ENCODE measurements around the gene LCE3B. TPM values are rescaled to one million over a fixed set of nuclear protein-coding genes. Genes with fewer than 3 reads are reported as not detected.

LCE3B gene
- total RNA-seq, 4 donors from 2014 or later = not detected

DNA sequence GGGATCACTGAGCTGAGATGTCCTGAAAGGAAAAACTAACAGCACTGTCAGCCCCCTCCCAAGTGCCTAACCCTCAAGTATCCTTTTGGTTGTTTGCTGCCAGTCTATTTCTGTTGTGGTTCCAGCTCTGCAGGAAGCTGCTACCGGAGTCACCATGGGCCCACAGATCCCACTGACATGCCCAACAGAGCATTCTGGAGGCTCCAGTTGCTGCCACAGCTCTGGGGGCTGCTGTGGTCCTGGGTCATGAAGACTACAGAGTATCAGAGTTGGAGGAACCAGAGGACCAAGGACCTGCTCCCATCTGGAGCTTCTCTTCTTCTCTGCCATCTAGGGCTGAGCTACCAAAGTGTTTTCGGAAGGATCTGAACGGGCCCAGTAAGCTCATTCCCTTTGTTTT lies 8.4 kb downstream of the LCE3B start:
- TF ChIP-seq, protein P1, sequence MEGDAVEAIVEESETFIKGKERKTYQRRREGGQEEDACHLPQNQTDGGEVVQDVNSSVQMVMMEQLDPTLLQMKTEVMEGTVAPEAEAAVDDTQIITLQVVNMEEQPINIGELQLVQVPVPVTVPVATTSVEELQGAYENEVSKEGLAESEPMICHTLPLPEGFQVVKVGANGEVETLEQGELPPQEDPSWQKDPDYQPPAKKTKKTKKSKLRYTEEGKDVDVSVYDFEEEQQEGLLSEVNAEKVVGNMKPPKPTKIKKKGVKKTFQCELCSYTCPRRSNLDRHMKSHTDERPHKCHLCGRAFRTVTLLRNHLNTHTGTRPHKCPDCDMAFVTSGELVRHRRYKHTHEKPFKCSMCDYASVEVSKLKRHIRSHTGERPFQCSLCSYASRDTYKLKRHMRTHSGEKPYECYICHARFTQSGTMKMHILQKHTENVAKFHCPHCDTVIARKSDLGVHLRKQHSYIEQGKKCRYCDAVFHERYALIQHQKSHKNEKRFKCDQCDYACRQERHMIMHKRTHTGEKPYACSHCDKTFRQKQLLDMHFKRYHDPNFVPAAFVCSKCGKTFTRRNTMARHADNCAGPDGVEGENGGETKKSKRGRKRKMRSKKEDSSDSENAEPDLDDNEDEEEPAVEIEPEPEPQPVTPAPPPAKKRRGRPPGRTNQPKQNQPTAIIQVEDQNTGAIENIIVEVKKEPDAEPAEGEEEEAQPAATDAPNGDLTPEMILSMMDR (IDR thresholded peaks at IDR 0.05) = no peak
- TF ChIP-seq POLR2AphosphoS5 (IDR thresholded peaks at IDR 0.05) = no peak
- no peak for TF ChIP-seq POLR2A (IDR thresholded peaks at IDR 0.05)
- TF ChIP-seq EP300 (IDR thresholded peaks at IDR 0.05) = no peak
- ATAC-seq = no peak
- H3K27me3 ChIP-seq = peaks cover 19% of the 10 kb centered on the region

DNA sequence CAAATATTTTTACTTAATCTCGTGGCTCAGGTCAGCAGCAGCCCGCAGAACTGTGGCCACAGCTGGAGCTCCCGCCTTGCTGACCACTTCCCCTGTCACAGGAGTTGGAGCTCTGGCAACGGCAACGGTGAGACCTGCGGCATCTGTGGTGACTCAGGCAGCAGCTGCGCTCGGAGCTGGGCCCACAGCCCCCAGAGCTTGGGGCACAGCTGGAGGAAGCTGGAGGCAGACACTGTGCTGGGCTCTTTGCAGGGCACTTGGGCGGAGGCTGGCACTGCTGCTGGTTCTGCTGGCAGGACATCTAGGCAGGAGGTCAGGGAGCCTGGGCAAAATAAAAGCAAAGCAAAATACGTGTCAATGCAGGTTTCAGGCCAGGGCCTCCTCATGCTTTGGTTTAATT lies 9.2 kb downstream of the LCE3B start, which contains the start of gene LCE3A:
TSS of gene LCE3A (minus strand) at position 301 of the 400 bp plus-strand sequence. CDS start at position 301, 0 bp downstream.
- Histone ChIP-seq H3K27ac (no peak within 1 kb of the TSS), H3K36me3 (no peaks in the 10 kb centered on the region), H3K9me3 (peaks cover 0 to 22% (median 0%) of the 10 kb centered on the region in 3 donors), H3K4me1 (no peaks in the 10 kb centered on the region), H3K27me3 (peaks cover 19% of the 10 kb centered on the region), H3K4me3 (no peak within 1 kb of the TSS)
- WGBS, 2 donors (ENCODE audit: low coverage in 1 of 2) = 55 to 63% methylated on average over 2 to 3 of the region's 10 CpGs
- ATAC-seq = no peak
- TF ChIP-seq EP300 (IDR thresholded peaks at IDR 0.05) (no peak), POLR2AphosphoS5 (IDR thresholded peaks at IDR 0.05) (no peak), POLR2A (IDR thresholded peaks at IDR 0.05) (no peak)
- TF ChIP-seq, protein P1 (IDR thresholded peaks at IDR 0.05) = no peak

More for the DNA sequence above, 8.4 kb downstream of the LCE3B start:
- 84% methylated on average over 3 of the region's 3 CpGs; no CpG with 5 or more reads in 1 of the 2 donors for WGBS, 2 donors (ENCODE audit: low coverage in 1 of 2)
- Histone ChIP-seq H3K27ac (no peak overlapping the region), H3K36me3 (no peaks in the 10 kb centered on the region), H3K9me3 (peaks cover 0 to 29% (median 0%) of the 10 kb centered on the region in 3 donors), H3K4me1 (no peaks in the 10 kb centered on the region), H3K4me3 (no peak overlapping the region)

DNA sequence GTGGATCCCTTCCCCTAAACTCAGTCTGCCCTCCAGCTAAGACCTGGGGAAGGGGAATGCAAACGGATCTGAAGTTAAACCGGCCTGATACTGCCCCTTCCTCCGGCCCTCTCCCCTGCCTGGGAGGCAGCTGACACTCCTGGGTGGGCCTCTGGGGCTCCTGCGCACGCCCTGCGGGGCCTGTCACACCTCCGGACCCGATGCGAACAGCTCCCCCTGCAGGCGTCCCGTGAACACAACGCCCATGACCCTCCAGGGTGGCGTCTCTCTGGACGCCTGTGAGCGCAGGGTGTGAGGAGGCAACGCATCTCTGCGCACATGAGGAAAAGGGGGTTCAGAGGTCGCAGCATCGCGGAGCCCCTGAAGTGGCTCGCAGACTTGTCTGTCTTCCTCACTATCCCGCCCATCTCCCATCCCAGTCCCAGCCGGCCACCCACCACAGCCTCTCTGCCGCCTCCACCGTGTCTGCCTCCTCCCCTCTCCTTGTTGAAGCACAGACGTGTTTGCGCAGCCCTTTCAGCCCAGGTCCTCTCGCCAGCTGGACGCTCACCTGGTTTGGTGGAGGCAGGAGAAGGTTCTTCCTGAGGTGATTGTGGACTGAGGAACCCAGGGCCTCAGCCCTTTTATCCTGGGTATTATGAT lies 9.7 kb downstream of the LCE3B start:
- H3K9me3 ChIP-seq = peaks cover 0 to 17% (median 0%) of the 10 kb centered on the region in 3 donors
- no peak for ATAC-seq
- H3K4me1 ChIP-seq = no peaks in the 10 kb centered on the region
- no peaks in the 10 kb centered on the region for H3K36me3 ChIP-seq
- 48 to 50% methylated on average over 7 to 9 of the region's 29 CpGs for WGBS, 2 donors (ENCODE audit: low coverage in 1 of 2)
- H3K27me3 ChIP-seq = peaks cover 19% of the 10 kb centered on the region
- no peak overlapping the region for H3K27ac ChIP-seq
- H3K4me3 ChIP-seq = no peak overlapping the region
- TF ChIP-seq, protein P1 (IDR thresholded peaks at IDR 0.05) = no peak
- no peak for TF ChIP-seq POLR2A (IDR thresholded peaks at IDR 0.05)

DNA sequence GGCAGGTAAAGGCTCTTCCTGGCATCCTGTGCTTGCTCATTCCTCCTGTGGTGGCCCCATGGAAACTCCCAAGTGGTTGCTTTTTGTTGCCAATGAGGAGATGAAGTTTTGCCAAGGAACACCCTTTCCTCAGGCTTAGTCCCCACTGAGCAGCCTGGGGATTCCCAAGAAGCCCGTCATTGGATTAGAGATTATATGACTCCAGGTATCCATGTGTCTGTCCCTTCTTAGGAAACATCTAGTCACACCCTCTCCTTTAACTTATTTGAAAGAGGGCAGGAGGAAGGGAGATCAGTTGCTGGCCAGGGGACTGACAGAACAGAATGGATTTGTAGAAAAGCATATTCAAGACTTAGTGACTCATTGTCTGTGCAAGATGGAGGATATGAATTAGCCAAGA lies 13.1 kb downstream of the LCE3B start:
- H3K4me3 ChIP-seq = no peak overlapping the region
- H3K4me1 ChIP-seq = no peaks in the 10 kb centered on the region
- no peak overlapping the region for H3K27ac ChIP-seq
- H3K36me3 ChIP-seq = no peaks in the 10 kb centered on the region
- ATAC-seq = no peak
- no CpG with 5 or more reads among the region's 1 CpG for WGBS, 2 donors (ENCODE audit: low coverage in 1 of 2)
- peaks cover 0 to 26% (median 0%) of the 10 kb centered on the region in 3 donors for H3K9me3 ChIP-seq
- TF ChIP-seq, protein P1 (IDR thresholded peaks at IDR 0.05) = no peak
- TF ChIP-seq POLR2AphosphoS5 (IDR thresholded peaks at IDR 0.05) (no peak), POLR2A (IDR thresholded peaks at IDR 0.05) (no peak), EP300 (IDR thresholded peaks at IDR 0.05) (no peak)
- H3K27me3 ChIP-seq = peaks cover 19% of the 10 kb centered on the region

DNA sequence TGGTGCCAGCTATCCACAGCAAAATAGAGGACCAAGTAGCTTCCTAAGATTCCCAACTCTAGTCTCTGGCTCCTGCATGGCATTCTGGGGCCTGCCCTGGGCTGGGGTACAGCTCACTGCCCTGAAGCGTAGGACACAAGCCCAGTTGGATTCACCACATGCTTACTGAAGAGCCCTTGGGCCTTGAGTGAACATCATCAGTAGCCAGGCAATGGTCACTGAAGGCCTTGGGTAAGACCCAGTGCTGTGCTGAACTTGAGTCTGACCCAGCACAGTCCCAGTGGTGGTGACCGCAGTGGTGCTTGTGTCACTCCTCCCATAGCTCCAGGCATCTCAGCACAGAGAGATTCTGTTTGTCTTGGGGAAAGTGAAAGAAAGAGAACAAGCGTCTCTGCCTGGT lies 17.0 kb downstream of the LCE3B start:
- WGBS, 2 donors (ENCODE audit: low coverage in 1 of 2) = 86 to 100% methylated on average over 1 to 2 of the region's 3 CpGs
- TF ChIP-seq, protein P1 (IDR thresholded peaks at IDR 0.05) = no peak
- no peak for TF ChIP-seq POLR2A (IDR thresholded peaks at IDR 0.05)
- no peak for TF ChIP-seq POLR2AphosphoS5 (IDR thresholded peaks at IDR 0.05)
- no peak for TF ChIP-seq EP300 (IDR thresholded peaks at IDR 0.05)

More for the DNA sequence above, 17.0 kb downstream of the LCE3B start:
- H3K27ac ChIP-seq = no peak overlapping the region
- H3K27me3 ChIP-seq = peaks cover 4% of the 10 kb centered on the region
- no peaks in the 10 kb centered on the region for H3K4me1 ChIP-seq
- peaks cover 0 to 50% (median 0%) of the 10 kb centered on the region in 3 donors for H3K9me3 ChIP-seq
- no peak for ATAC-seq
- H3K4me3 ChIP-seq = no peak overlapping the region
- H3K36me3 ChIP-seq = no peaks in the 10 kb centered on the region
